ENCODE data around the gene SGSM1.

SGSM1 gene

DNA sequence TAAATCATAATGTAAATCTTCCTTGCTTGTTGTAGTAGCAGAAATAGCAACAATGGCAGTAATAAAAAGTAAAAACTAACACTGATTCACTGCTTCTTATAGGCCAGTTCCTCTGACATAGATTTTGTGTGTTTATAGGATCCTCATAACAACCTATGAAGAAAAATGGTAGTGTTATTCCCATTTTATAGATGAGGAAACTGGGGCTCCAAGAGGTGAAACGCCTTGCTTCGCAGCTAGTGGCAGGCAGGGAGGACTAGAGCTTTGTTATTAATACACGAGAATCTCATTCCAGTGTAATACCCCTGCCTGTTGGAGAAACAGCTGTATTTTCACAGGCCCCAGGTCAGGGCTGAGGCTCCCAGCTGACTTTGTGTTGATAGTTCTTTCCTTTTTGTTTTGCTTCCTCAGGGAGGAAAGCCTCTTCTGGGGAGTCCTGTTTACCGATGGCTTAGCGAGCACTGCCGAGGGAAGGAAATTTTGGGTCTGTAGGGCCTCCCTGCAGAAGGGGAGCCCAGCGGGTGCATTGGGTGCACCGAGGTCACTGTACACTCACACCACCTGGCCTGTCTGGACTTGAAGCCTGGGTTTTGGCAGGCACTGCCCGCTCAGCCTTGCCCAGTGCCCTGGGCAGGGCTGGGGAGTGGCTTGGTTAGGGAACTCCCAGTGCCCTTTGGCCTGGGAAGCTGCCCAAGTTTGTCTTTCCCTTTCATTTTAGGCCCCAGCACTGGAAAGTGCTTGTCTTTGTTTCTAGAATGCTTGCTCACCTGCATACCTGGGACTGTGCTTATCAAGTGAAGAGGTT, 160.0 kb downstream of the SGSM1 start:
- no peak for TF ChIP-seq CTCF (IDR thresholded peaks at IDR 0.05; ENCODE audit: insufficient read depth, low read depth, low read length, missing control alignments)
- DNase-seq (ENCODE audit: low read depth) = peak; percentile 72
- H3K4me3 ChIP-seq (ENCODE audit: low read length) = no peak overlapping the region

GRCh38 chr22:24968066-24968561, 162.1 kb downstream of the SGSM1 start:
- DNase-seq (ENCODE audit: low read depth) = peak; percentile 70
- TF ChIP-seq CTCF (IDR thresholded peaks at IDR 0.05; ENCODE audit: insufficient read depth, low read depth, low read length, missing control alignments) = no peak
- no peak overlapping the region for H3K4me3 ChIP-seq (ENCODE audit: low read length)

- DNase-seq (ENCODE audit: low read depth) = no peak
- no peak for TF ChIP-seq CTCF (IDR thresholded peaks at IDR 0.05; ENCODE audit: insufficient read depth, low read depth, low read length, missing control alignments)
- H3K4me3 ChIP-seq (ENCODE audit: low read length) = no peak overlapping the region
These were observed 163.7 kb downstream of the SGSM1 start for GRCh38 chr22:24969560-24970301.

DNA sequence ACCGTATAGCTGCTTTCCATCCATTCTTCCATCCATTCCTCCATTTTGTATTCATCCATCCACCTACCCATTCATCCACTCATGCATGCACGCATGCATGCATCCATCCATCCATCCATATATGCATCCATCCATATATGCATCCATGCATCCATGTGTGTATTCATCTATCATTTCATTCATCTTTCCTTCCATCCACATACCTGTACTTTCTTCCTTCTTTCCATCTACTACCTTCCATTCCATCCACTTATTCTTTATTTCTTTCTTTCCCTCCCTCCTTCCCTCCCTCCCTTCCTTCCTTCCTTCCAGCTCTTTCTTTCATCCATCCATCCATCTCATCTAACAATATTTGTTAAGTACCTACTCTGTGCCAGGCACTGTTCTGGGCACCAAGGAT, 166.4 kb downstream of the SGSM1 start:
- DNase-seq (ENCODE audit: low read depth) = no peak
- H3K4me3 ChIP-seq (ENCODE audit: low read length) = no peak overlapping the region
- no peak for TF ChIP-seq CTCF (IDR thresholded peaks at IDR 0.05; ENCODE audit: insufficient read depth, low read depth, low read length, missing control alignments)

DNA sequence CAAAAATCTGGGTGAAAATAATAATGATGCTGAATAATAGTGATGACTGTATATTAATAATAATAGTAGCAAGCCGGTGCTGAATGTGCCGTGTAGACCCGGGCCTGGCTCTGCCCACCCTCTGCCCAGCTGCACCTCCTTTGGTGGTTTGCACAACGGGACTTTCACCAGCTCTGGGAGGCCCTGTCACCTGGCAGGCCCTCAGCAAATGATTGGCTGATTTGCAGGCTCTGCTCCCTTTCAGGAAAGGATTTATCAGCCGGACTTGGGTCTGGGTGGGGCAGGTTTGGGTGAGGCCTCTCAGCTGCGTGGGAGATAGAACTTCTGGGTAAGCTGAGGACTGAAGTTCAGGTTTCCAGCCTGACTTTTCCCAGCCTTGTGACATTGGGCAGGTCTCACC, 167.9 kb downstream of the SGSM1 start:
- H3K4me3 ChIP-seq (ENCODE audit: low read length) = no peak overlapping the region
- no peak for TF ChIP-seq CTCF (IDR thresholded peaks at IDR 0.05; ENCODE audit: insufficient read depth, low read depth, low read length, missing control alignments)
- no peak for DNase-seq (ENCODE audit: low read depth)

DNA sequence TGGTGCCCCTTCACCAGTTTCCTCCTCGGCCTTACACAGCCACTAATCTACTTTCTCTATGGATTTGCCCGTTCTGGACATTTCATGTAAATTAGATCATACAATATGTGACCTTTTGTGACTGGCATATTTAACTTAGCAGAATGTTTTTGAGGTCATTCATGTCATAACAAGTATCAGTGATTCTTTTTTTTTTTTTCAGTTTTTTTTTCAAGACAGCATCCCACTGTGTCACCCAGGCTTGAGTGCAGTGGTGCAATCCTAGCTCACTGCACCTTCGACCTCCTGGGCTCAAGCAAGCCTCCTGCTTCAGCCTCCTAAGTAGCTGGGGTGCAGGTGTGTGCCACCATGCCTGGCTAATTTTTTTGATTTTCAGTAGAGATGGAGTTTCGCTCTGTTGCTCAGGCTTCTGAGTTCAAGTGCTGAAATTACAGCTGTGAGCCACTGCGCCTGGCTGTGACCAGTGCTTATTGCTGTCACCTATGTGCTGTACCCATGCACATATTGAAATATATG, 169.2 kb downstream of the SGSM1 start:
- DNase-seq (ENCODE audit: low read depth) = peak; percentile 53
- no peak for TF ChIP-seq CTCF (IDR thresholded peaks at IDR 0.05; ENCODE audit: insufficient read depth, low read depth, low read length, missing control alignments)
- no peak overlapping the region for H3K4me3 ChIP-seq (ENCODE audit: low read length)
